Astrocyte (in vitro differentiated cells and primary cell): ENCODE measurements around the gene KCNMB2. TPM values are rescaled to one million over a fixed set of nuclear protein-coding genes. Genes with fewer than 3 reads are reported as not detected.

Source experiments
- DNase-seq: peaks from one replicate; pipeline ENCODE4 v3.0.0-alpha.2; 2010; ENCODE audit warnings: low read depth
- FAIRE-seq: peaks from 2 replicates; lab custom pipeline; 2011; peaks lifted over from hg19 to GRCh38; lab: Jason Lieb, UNC
- H2AFZ ChIP-seq: 2 replicates; pipeline ENCODE4 v1.6.0; 2012; ENCODE audit warnings: low read depth, low read length, inconsistent platforms
- H3K27ac ChIP-seq: 2 replicates; pipeline ENCODE4 v1.5.1; 2011; ENCODE audit warnings: low read depth, low read length, inconsistent platforms
- H3K27me3 ChIP-seq: 2 replicates; pipeline ENCODE4 v1.6.0; 2011; ENCODE audit warnings: low read length, inconsistent platforms; ENCODE audit not compliant: insufficient read depth
- H3K36me3 ChIP-seq: 2 replicates; pipeline ENCODE4 v1.5.1; 2011; ENCODE audit warnings: low read length, inconsistent platforms; ENCODE audit not compliant: insufficient read depth
- H3K4me1 ChIP-seq: 2 replicates; pipeline ENCODE4 v1.5.1; 2011; ENCODE audit warnings: low read length, inconsistent platforms; ENCODE audit not compliant: insufficient read depth
- H3K4me2 ChIP-seq: 2 replicates; pipeline ENCODE4 v1.6.0; 2012; ENCODE audit warnings: low read length, inconsistent platforms
- H3K4me3 ChIP-seq: 2 replicates; pipeline ENCODE4 v1.5.1; 2011; ENCODE audit warnings: low read depth, mild to moderate bottlenecking, low read length, inconsistent platforms; ENCODE audit not compliant: insufficient read depth
- H3K79me2 ChIP-seq: 2 replicates; pipeline ENCODE4 v1.6.0; 2012; ENCODE audit warnings: mild to moderate bottlenecking, low read length, inconsistent platforms; ENCODE audit not compliant: insufficient read depth
- H3K9ac ChIP-seq: 2 replicates; pipeline ENCODE4 v1.6.0; 2012; ENCODE audit warnings: mild to moderate bottlenecking, low read length, inconsistent platforms
- H3K9me3 ChIP-seq: 2 replicates; pipeline ENCODE4 v1.5.1; 2012; ENCODE audit warnings: low read depth, mild to moderate bottlenecking, low read length, inconsistent platforms; ENCODE audit not compliant: insufficient read depth
- H4K20me1 ChIP-seq: 2 replicates; pipeline ENCODE4 v1.6.0; 2012; ENCODE audit warnings: low read length, inconsistent platforms; ENCODE audit not compliant: insufficient read depth
- H3K27ac Mint-ChIP-seq: one replicate; pipeline ENCODE4 v1.8.0; 2021; ENCODE audit warnings: mild to moderate bottlenecking, mixed read lengths; ENCODE audit not compliant: unreplicated experiment
- H3K27me3 Mint-ChIP-seq: one replicate; pipeline ENCODE4 v1.8.0; 2021; ENCODE audit warnings: low read depth, mixed read lengths; ENCODE audit not compliant: unreplicated experiment
- H3K36me3 Mint-ChIP-seq: one replicate; pipeline ENCODE4 v1.8.0; 2021; ENCODE audit warnings: low read depth, mixed read lengths; ENCODE audit not compliant: unreplicated experiment
- H3K4me1 Mint-ChIP-seq: one replicate; pipeline ENCODE4 v1.8.0; 2021; ENCODE audit warnings: low read depth, mixed read lengths; ENCODE audit not compliant: unreplicated experiment
- H3K4me3 Mint-ChIP-seq: one replicate; pipeline ENCODE4 v1.8.0; 2021; ENCODE audit warnings: mild to moderate bottlenecking, moderate library complexity, mixed read lengths; ENCODE audit not compliant: unreplicated experiment
- H3K9me3 Mint-ChIP-seq: one replicate; pipeline ENCODE4 v1.8.0; 2021; ENCODE audit warnings: mild to moderate bottlenecking, mixed read lengths; ENCODE audit not compliant: unreplicated experiment
- CTCF ChIP-seq: IDR thresholded peaks from 2 replicates; pipeline ENCODE4 v1.5.1; 2011; ENCODE audit warnings: low read depth, mild to moderate bottlenecking, inconsistent platforms, low read length, moderate library complexity; ENCODE audit not compliant: insufficient read depth
- EZH2 ChIP-seq: IDR thresholded peaks from 2 replicates; pipeline ENCODE4 v1.6.1; 2012; ENCODE audit warnings: mild to moderate bottlenecking, low read length, inconsistent platforms; ENCODE audit not compliant: insufficient read depth
- total RNA-seq: library from RNA; stranded (reverse); gene quantifications from 2 replicates; pipeline ENCODE4 v1.2.1, GENCODE V29; 2021

KCNMB2 gene
- total RNA-seq, 1 donor from 2014 or later, result not detected

DNA sequence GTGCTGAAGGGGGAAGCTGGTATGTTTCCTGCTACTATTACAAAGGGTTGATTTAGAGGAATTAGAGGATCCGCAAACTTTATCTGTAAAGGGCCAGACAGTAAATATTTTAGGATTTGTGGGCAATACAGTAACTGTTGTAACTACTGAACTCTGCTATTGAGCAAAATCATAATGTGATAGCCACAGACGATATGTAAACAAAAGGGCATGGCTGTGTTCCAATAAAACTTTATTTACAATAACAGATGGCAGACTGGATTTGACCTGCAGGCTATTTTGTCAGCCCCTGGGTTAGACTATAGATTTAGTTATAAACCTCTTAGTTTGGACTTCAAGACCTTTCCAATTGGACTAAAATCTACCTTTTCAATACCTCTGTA lies 27.8 kb upstream of the KCNMB2 start:
- Histone ChIP-seq H3K9me3 (no peaks in the 10 kb centered on the region), H3K27ac (no peak overlapping the region), H3K4me2 (no peak overlapping the region), H3K4me1 (no peaks in the 10 kb centered on the region), H3K27me3 (no peaks in the 10 kb centered on the region), H2AFZ (no peak overlapping the region), H4K20me1 (no peaks in the 10 kb centered on the region), H3K79me2 (no peaks in the 10 kb centered on the region), H3K36me3 (no peaks in the 10 kb centered on the region), H3K4me3 (no peak overlapping the region), H3K9ac (no peak overlapping the region)
- TF ChIP-seq EZH2, result no peak
- H3K27ac Mint-ChIP-seq, result no peak overlapping the region
- no peaks in the 10 kb centered on the region for H3K27me3 Mint-ChIP-seq
- no peaks in the 10 kb centered on the region for H3K4me1 Mint-ChIP-seq
- no peaks in the 10 kb centered on the region for H3K9me3 Mint-ChIP-seq
- no peak for DNase-seq
- H3K36me3 Mint-ChIP-seq, result no peaks in the 10 kb centered on the region
- H3K4me3 Mint-ChIP-seq, result no peak overlapping the region
- FAIRE-seq, result no peak

GRCh38 chr3:178510496-178510895 lies 25.7 kb upstream of the KCNMB2 start:
- H3K4me1 ChIP-seq, result no peaks in the 10 kb centered on the region
- Mint-ChIP-seq H3K27ac (no peak overlapping the region), H3K9me3 (no peaks in the 10 kb centered on the region), H3K36me3 (no peaks in the 10 kb centered on the region), H3K4me3 (no peak overlapping the region), H3K27me3 (no peaks in the 10 kb centered on the region), H3K4me1 (no peaks in the 10 kb centered on the region)
- no peak overlapping the region for H3K4me3 ChIP-seq
- H4K20me1 ChIP-seq, result no peaks in the 10 kb centered on the region
- H3K79me2 ChIP-seq, result no peaks in the 10 kb centered on the region
- H3K36me3 ChIP-seq, result no peaks in the 10 kb centered on the region
- H3K4me2 ChIP-seq, result no peak overlapping the region
- H3K27me3 ChIP-seq, result no peaks in the 10 kb centered on the region
- TF ChIP-seq EZH2 (no peak), CTCF (no peak)
- H2AFZ ChIP-seq, result no peak overlapping the region
- H3K9ac ChIP-seq, result no peak overlapping the region
- FAIRE-seq, result no peak
- DNase-seq, result no peak
- H3K27ac ChIP-seq, result no peak overlapping the region
- no peaks in the 10 kb centered on the region for H3K9me3 ChIP-seq

DNA sequence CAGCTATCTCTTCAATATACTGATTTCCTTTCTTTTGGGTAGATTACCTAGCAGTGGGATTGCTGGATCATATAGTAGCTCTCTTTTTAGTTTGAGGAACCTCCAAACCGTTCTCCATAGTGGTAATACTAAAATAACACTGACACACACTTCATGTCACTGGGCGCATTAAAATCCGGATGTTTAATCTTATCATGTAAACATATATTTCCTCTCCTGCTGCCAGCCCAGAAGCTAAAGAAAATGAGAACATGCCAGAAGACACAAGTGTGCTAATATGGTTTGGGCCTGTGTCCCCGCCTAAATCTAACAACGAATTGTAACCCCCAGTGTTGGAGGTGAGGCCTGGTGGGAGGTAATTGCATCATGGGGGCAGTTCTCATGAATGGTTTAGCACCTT lies 23.6 kb upstream of the KCNMB2 start:
- Histone ChIP-seq H3K4me3 (no peak overlapping the region), H3K36me3 (no peaks in the 10 kb centered on the region), H3K9me3 (no peaks in the 10 kb centered on the region), H3K79me2 (no peaks in the 10 kb centered on the region), H3K27me3 (no peaks in the 10 kb centered on the region), H3K9ac (no peak overlapping the region), H3K4me1 (no peaks in the 10 kb centered on the region), H2AFZ (no peak overlapping the region), H3K4me2 (no peak overlapping the region), H4K20me1 (no peaks in the 10 kb centered on the region), H3K27ac (no peak overlapping the region)
- no peak for TF ChIP-seq EZH2
- TF ChIP-seq CTCF, result no peak
- H3K27me3 Mint-ChIP-seq, result peaks cover 3% of the 10 kb centered on the region
- H3K4me3 Mint-ChIP-seq, result no peak overlapping the region
- no peaks in the 10 kb centered on the region for H3K36me3 Mint-ChIP-seq
- H3K27ac Mint-ChIP-seq, result no peak overlapping the region
- H3K9me3 Mint-ChIP-seq, result no peaks in the 10 kb centered on the region
- DNase-seq (no peak), FAIRE-seq (no peak)
- H3K4me1 Mint-ChIP-seq, result no peaks in the 10 kb centered on the region
